ENCODE results near the gene C1QTNF2. TPM values are rescaled to one million over a fixed set of nuclear protein-coding genes. Genes with fewer than 3 reads are reported as not detected.
"Not testable (repeated sequence)": the region's sequence is repeated elsewhere in the genome, so short reads cannot be mapped to it uniquely, and the experiment has no call there.

The C1QTNF2 gene
- total RNA-seq, 4 donors from 2014 or later = 1.3 to 2.9 (median 2.5) TPM

GRCh38 chr5:160341309-160341870 lies 29.0 kb downstream of the C1QTNF2 start:
- TF ChIP-seq CTCF (IDR thresholded peaks at IDR 0.05) = no peak
- no peak for TF ChIP-seq POLR2AphosphoS5 (IDR thresholded peaks at IDR 0.05)
- TF ChIP-seq POLR2A (IDR thresholded peaks at IDR 0.05; ENCODE audit: low read depth) = no peak
- TF ChIP-seq EP300 (IDR thresholded peaks at IDR 0.05) = no peak
- no peak for DNase-seq (ENCODE audit: extremely low spot score)
- intact Hi-C loops (cut with DNase I) = no loop called here
- no peaks in the 10 kb centered on the region for H3K27me3 ChIP-seq
- no peaks in the 10 kb centered on the region for H3K9me3 ChIP-seq
- no peak overlapping the region for H3K4me3 ChIP-seq
- no peak overlapping the region for H3K27ac ChIP-seq (replicated peaks in 1 of 4)
- WGBS = 72% methylated on average over 6 of the region's 6 CpGs
- peaks cover 0 to 8% (median 7%) of the 10 kb centered on the region in 4 donors for H3K4me1 ChIP-seq
- H3K36me3 ChIP-seq = no peaks in the 10 kb centered on the region

GRCh38 chr5:160340513-160340912 lies 29.9 kb downstream of the C1QTNF2 start:
- DNase-seq (ENCODE audit: extremely low spot score); H3K27me3 ChIP-seq; H3K27ac ChIP-seq (replicated peaks in 1 of 4); H3K9me3 ChIP-seq; H3K4me1 ChIP-seq; intact Hi-C loops (cut with DNase I); H3K36me3 ChIP-seq; H3K4me3 ChIP-seq: not testable (repeated sequence)

GRCh38 chr5:160339406-160340130 lies 30.9 kb downstream of the C1QTNF2 start:
- Histone ChIP-seq H3K27me3 (no peaks in the 10 kb centered on the region), H3K36me3 (no peaks in the 10 kb centered on the region), H3K9me3 (no peaks in the 10 kb centered on the region), H3K4me3 (no peak overlapping the region), H3K27ac (replicated peaks in 1 of 4) (no peak overlapping the region), H3K4me1 (peaks cover 0 to 2% (median 0%) of the 10 kb centered on the region in 4 donors)
- DNase-seq (ENCODE audit: extremely low spot score) = no peak
- WGBS = 69% methylated on average over 10 of the region's 10 CpGs
- intact Hi-C loops (cut with DNase I) = no loop called here
- TF ChIP-seq POLR2AphosphoS5 (IDR thresholded peaks at IDR 0.05) (no peak), EP300 (IDR thresholded peaks at IDR 0.05) (no peak), CTCF (IDR thresholded peaks at IDR 0.05) (no peak), POLR2A (IDR thresholded peaks at IDR 0.05; ENCODE audit: low read depth) (no peak)

DNA sequence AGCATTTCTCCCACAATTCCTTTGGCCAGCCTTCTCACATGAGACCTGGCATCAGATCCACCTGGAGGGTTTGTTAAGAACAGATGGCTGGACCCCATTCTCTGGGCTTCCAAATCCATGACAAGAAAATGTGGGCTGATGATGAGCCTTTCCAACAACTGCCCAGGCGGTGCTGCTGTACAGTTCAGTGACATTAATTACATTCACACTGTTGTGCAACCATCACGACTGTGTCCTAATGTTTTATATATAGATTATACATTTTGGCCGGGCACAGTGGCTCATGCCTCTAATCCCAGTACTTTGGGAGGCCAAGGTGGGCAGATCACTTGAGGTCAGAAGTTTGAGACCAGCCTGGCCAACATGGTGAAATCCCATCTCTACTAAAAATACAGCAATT lies 35.7 kb downstream of the C1QTNF2 start:
- H3K4me1 ChIP-seq; H3K36me3 ChIP-seq; H3K9me3 ChIP-seq; H3K4me3 ChIP-seq; H3K27ac ChIP-seq (replicated peaks in 1 of 4); intact Hi-C loops (cut with DNase I); H3K27me3 ChIP-seq; DNase-seq (ENCODE audit: extremely low spot score): not testable (repeated sequence)
- WGBS = 85% methylated on average over 3 of the region's 3 CpGs

GRCh38 chr5:160333721-160334120 lies 36.7 kb downstream of the C1QTNF2 start:
- Histone ChIP-seq H3K9me3 (no peaks in the 10 kb centered on the region), H3K4me1 (no peaks in the 10 kb centered on the region), H3K36me3 (no peaks in the 10 kb centered on the region), H3K4me3 (no peak overlapping the region), H3K27me3 (no peaks in the 10 kb centered on the region), H3K27ac (replicated peaks in 1 of 4) (no peak overlapping the region)
- TF ChIP-seq POLR2AphosphoS5 (IDR thresholded peaks at IDR 0.05) (no peak), CTCF (IDR thresholded peaks at IDR 0.05) (no peak), EP300 (IDR thresholded peaks at IDR 0.05) (no peak)
- no peak for DNase-seq (ENCODE audit: extremely low spot score)
- intact Hi-C loops (cut with DNase I) = no loop called here
- WGBS = 76% methylated on average over 3 of the region's 3 CpGs

DNA sequence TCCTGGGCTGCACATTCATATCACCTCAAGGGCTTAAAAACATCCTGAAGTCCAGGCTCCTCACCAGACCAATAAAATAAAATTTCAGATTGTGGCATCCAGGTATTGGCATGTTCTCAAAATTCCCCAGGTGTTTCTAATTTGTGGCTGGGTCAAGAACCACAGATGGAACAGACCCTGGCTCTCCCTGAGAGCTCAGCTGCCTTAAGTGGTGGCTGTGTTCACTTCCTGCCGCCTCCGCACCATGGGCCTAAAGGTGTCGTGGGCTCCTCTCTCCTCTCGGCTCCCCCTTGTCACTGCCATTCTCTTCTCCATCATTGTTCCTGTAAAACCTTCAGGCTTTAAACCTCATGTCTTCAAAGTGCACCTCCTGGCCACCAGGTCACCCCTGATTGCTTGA lies 40.2 kb downstream of the C1QTNF2 start:
- H3K9me3 ChIP-seq = peaks cover 0 to 5% (median 0%) of the 10 kb centered on the region in 4 donors
- H3K27me3 ChIP-seq = no peaks in the 10 kb centered on the region
- no peak overlapping the region for H3K4me3 ChIP-seq
- WGBS = 84% methylated on average over 4 of the region's 4 CpGs
- DNase-seq (ENCODE audit: extremely low spot score) = no peak
- H3K27ac ChIP-seq (replicated peaks in 1 of 4) = no peak overlapping the region
- intact Hi-C loops (cut with DNase I) = no loop called here
- no peaks in the 10 kb centered on the region for H3K4me1 ChIP-seq
- TF ChIP-seq CTCF (IDR thresholded peaks at IDR 0.05) = no peak
- TF ChIP-seq POLR2AphosphoS5 (IDR thresholded peaks at IDR 0.05) = no peak
- TF ChIP-seq POLR2A (IDR thresholded peaks at IDR 0.05; ENCODE audit: low read depth) = no peak
- TF ChIP-seq EP300 (IDR thresholded peaks at IDR 0.05) = no peak
- no peaks in the 10 kb centered on the region for H3K36me3 ChIP-seq

All from esophagus muscularis mucosa (tissue), 4 donors.